Stimulated activated CD8-positive, alpha-beta memory T cell treated with anti-CD3 and anti-CD28 coated beads, Interleukin-4, amount 100 ng/mL, for 4 hours (primary cell): ENCODE data around the gene CTU2.
"Not testable (repeated sequence)": the region's sequence is repeated elsewhere in the genome, so short reads cannot be mapped to it uniquely, and the experiment has no call there.

Experiments
- DNase-seq, 2 donors: peaks; one replicate each; pipeline ENCODE4 v3.0.0-alpha.2; 2020; ENCODE audit warnings: low read depth in 2 of 2, low spot score in 1 of 2

The CTU2 gene

DNA sequence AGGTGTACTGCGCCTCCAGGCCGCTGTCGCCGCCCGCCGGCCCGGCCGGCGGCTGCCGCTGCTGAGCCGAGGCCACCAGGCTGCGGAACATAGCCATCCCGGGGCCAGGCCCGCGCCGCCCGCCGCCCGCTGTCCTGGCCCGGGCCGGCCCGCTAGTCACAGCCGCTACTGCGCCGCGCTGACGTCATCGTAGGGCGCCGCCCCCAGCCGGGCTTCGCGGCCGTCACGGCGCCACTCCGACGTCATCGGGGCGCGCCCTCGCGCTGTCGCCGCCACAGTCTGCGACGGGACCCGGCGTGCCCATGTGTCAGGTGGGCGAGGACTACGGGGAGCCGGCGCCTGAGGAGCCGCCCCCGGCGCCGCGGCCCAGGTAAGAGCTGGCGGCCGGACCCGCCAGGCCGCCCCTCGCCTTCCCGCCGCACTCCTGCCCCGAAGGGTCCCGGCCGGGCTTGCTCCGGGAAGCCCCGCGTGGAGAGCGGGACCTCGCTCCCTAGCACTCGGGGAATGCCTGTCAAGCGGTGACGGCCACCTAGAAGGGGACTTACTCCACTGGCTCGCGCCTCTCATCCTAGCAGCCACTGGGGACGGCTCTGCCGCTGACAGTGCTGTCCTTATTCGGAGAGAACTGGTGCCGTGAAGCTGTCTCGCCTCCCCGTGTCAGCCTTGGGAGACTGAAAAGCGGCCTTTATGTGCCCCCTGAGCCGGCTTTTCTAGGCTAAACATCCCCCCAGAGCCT is at the start of gene CTU2, which contains the start of gene RNF166:
Gene CTU2 (plus strand): TSS at position 275 of the 736 bp plus-strand sequence. CDS start 28 bp downstream, at position 303.
Gene RNF166 (minus strand): TSS at position 180 of the 736 bp plus-strand sequence. CDS start 83 bp downstream, at position 97.
- DNase-seq = peak; percentile 85

DNA sequence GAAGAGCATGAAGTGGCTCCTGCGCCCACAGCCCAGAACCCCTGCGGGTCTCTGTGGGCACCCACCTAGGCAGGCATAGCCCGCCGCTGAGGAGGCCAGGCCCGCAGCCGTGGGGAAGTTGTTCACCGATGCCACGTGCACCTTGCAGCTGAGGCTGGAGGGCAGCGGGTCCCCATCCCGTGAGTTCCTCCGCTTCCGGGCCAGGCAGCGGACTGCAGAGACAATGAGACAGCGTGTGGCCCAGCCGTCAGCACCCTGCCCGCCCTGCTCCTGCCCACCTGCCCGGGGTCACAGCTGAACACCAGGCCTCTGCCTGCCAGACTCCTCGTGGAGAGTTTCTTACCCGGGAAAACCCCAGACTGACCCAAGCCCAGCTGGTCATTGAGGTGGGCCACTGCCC is 48.9 kb upstream of the CTU2 start:
- no peak for DNase-seq

DNA sequence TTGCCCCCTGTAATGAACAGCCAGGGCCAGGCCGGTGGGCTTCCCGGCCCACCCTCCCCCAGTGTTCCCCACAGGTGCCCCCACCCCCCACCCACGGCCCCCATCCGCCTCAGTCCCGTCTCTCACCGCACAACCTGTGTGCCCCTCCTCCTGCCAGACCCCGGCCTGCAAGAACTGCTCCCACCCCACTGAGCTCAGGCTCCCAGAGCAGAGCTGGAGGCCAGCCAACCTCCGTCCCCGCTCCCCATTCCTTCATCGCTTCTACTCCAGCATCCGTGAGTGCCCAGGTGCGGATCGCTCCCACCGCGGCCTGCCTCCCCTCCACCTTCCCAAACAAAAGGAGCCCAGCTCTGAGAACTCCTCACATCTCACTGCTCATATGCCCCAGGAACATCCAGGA is 47.6 kb upstream of the CTU2 start:
- DNase-seq = no peak

DNA sequence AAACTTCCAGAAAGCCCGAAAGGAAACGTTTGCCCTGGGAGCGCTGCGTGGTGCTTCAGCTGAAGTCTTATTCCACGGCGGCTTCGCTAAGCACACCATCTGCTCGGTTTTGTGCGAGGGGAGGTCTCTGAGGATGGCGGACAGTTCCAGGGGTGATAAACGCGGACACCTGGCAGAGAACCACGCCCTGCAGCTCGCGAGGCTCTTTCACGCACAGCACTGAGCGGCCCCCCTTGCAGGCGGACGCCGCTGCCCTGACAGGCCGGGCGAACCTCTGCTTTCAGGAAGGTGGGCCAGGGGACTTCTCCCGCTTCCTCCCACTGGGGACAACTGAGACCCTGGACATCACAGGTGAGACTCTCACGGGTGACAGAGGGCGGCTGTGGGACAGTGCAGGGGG is 47.1 kb upstream of the CTU2 start:
- DNase-seq = no peak

DNA sequence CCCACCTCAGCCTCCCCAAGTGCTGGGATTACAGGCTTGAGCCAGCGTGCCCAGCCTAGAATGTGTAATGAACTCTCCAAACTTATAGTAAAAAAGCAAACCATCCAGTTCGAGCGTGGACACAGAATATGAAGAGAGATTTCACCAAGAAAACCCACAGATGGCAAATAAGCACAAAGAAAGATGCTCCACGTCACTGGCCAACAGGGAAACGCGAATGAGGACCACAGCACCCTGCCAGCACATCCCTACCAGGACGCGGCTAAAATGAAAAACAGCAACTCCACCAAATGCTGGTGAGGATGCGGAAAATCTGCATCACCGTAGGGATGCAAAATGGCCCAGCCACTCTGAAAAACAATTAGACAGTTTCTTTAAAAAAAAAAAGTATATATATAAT is 44.8 kb upstream of the CTU2 start:
- no peak for DNase-seq

DNA sequence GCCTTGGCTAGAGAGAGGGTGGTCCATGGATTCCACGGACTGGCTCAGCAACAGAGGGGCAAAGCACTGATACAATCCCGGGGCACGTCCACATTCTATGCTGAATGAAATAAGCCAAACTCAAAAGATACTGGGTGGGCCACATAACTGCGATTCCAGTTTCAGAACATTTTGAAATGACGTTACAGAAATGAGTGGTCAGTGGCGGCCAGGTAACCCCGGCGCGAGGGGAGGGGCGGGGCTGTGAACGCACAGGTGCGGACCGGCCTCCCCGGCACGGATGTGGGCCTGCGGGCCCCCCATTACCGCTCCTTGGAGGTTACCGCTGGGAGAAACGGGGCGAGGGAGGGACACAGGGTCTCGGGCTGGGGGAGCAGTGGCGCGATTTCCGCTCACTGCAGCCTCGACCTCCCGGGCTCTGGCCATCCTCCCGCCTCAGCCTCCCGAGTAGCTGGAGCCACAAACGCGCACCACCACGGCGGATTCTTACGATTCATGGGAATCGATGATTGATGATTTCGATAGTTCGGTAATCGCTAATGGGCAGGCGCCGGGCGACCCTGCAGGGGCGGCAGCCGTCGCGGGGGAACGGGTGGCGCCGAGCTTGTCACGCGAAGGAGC is 44.0 kb upstream of the CTU2 start:
- no peak for DNase-seq

DNA sequence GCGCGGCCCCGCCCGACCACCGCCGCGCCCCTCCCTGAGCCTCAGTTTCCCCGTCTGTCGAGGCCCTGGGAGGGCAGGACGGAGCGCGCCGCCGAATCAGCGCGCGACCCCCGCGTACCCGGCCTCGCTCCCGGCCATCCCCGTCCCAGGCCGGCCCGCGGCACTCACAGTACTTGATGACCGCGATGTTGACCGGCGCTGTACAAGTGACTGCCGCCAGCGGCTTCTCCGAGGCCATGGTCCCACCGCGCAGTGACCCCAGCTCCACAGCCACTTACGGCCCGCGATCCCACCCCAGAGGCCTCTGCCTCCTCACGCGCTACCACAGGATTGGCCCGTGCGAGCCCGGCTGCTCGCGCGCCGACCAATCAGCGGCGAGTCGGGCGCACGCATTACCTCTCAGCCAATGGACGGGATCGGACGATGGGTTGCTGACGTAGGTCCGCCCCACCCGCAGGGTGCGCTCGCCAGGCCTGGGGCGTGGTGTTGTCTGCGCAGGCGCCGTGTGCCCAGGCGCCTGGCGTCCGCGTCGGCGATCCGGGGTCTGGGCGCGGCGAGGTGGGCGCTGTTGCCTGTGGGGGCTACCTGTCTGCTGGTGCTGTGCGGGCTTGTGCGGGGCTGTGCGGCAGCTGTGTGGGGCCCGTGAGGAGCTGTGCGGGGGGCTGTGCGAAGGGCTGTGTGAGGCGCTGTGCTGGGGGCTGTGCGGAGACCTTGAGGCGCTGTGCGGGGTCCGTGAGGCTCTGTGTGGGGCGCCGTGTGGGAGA is 43.3 kb upstream of the CTU2 start, which contains the start of gene MVD:
Gene MVD (minus strand): TSS at position 249 of the 764 bp plus-strand sequence. CDS start 11 bp downstream, at position 238.
- peak; percentile 86 to 94 for DNase-seq

DNA sequence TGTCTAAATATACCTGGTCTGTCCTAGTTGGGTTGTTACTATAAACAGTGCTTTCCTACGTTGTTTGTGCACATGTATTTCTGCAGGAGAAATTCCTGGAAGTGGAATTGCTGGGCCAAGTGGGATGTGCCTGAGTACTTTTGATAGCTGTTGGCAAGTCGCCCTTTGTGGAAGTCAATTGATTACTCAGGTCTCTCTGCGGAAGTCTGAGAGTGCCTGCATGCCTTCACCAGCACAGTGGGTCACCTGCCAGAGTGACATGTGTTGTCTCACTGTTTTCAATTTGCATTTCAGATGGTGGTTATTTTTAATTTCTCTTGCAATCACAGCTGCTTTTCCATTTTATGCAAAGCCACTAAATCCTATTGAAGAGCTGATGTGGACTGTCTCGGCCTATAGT is 41.2 kb upstream of the CTU2 start:
- no peak for DNase-seq

DNA sequence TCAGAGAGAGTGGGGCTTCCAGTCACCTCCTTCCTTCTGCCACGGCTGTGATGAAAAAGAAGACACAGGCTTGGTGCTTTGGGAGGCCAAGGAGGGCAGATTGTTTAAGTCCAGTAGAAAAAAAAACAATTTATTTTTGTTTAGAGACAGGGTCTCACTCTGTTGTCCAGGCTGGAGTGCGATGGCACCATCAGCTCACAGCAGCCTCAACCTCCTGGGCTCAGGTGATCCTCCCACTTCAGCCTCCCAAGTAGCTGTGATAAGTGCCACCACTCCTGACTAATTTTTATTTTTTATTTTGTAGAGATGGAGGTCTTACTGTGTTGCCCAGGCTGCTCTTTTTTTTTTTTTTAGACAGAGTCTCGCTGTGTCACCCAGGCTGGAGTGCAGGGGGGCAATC is 40.7 kb upstream of the CTU2 start:
- no peak for DNase-seq

DNA sequence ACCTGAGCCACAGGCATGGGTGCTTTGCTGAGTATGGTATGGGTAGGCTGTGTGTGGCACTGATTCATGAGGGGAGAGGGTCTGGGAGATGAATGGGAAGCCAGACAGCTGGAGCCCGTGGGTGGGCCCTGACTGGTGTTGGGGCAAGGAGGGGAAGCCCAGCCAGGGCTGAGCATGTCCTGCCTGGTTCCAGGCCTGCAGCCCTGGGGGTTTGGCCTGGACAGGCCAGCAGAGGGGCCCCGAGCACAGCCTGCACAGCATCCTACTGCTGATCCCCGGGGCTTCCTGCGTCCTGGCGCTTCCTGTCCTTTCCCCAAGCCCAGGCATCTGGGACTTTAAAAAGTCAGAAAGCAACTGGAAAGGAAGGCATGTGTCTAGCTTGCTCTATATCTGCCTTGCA is 38.8 kb upstream of the CTU2 start:
- DNase-seq = no peak

DNA sequence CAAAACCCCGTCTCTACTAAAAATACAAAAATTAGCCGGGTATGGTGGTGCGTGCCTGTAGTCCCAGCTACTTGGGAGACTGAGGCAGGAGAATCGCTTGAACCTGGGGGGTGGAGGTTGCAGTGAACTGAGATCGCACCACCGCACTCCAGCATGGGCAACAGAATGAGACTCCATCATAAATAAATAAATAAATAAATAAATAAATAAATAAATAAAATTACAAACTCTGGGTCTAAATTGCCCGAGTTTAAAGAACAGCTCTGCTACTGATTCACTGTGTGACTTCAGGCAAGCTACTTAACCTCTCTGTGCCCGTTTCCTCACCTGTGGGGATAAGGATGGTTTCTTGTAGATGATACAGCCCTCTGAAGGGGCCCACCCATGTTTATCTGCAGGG is 36.8 kb upstream of the CTU2 start:
- not testable (repeated sequence) for DNase-seq

DNA sequence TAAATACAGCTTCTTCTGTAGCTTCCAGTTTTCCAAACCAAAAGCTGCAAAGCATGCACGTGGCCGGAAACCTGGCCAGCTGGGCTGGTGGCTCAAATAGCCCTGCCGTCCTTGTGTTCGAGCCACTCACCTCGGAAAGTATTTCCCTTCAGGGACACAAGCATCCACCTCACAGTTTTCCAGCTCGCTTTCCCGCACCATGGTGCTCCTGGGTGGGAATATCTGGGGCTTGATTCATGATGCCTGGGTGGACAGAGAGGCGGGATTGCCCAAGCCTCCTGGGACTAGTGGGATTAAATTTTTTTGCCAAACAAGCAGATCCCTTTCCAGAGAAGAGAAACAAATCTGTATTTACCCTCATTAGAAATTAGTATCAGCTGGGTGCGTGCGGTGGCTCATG is 36.3 kb upstream of the CTU2 start:
- no peak for DNase-seq

DNA sequence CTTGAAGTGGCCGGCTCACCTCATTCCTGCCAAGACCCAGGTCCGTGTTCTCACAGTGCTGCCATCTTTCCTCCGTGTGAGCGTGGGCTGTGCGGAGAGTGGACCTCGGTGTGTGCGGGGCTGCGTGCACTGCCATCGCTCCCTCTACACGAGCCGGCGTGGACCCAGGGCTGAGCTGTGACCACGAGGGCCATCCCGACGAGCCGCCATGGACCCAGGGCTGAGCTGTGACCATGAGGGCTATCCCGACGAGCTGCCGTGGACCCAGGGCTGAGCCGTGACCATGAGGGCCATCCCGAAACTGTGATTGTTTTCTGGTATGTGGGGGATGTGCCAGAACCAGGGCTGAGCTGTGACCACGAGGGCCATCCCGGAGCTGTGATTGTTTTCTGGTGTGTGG is 34.5 kb upstream of the CTU2 start:
- no peak for DNase-seq

DNA sequence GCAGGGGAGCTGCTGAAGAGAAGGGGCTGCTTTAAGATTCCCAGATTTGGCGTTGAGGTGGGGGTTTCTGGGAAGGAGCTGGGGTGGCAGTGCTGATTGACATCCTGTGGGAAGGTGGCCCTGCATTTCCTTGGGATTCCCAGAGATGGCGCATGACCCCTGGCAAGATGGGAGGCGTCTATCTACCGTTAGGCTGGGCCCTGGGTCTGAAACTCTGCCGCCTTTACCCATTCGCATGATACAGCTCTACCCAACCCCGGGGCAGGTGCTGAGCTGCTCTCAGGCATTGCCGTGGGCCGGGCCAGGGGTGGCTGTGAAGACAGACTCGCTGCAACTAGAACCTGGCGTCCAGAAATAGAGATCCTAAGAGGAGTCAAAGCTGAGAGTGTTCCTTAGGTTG is 33.5 kb upstream of the CTU2 start:
- DNase-seq = no peak

DNA sequence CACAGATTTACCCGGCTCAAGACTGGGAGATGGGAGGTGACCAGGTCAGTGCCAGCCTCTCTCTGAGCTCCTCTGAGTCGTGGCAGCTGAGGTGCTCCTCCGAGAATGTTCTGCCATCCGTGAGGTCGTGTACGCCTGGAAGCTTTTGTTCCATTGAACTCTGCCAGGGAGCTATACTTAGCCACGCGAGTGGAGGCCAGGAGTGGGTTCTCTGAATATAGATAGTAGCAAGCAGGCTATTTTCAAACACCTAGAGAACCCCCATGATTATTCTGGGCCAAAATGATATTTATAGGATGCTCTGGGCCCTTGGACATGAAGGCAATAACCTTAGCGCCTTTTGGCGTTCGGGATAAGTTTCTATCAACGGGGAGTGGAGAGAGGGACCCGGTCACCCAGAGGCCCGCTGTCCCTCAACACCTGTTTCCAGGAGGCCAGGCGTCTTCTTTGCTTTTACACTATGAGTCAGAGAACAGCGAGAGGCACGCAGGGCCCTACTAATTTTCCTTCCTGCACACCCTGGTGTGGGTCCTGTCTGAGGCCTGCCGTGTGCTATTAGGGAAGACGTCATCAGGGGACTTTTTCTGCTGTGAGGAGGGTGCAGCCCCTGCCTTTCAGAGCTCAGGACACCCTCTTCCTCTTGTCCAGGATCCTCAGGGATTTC is 32.5 kb upstream of the CTU2 start:
- DNase-seq = no peak

DNA sequence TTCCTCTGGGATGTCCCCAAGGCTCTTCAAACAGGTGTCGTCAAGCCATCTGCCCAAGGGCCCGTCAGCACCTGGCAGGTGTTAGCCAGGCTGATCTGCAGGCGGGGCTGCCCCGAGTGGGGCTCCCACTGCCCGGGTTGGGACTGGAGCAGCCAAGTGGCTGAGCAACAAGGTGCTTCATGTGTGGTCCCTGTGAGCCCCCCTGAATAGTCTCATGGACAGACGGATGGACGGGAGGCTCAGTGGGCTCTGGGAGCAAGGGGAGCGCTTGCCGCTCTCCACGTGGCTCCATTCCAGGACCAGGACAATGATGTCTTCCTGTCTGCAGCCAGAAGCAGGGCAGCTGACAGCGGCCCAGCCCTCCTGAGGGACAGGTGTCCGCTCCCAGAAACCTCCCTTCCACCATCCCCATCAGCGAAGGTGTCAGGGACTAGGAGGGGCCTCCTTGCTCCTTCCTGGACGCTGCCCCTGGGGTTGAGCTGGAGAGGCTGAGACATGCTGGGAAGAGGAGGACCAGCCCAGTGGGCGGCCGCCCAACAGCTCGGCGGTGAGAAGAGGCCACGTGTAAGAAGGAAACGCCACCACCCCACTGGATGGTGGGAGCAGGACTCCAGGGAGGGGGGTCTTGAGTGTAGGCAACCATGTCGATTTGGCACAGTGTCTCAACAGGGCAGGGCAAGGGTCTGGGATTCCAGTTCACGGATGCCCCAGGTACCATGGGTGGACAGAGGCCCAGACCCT is 29.6 kb upstream of the CTU2 start:
- DNase-seq = no peak

DNA sequence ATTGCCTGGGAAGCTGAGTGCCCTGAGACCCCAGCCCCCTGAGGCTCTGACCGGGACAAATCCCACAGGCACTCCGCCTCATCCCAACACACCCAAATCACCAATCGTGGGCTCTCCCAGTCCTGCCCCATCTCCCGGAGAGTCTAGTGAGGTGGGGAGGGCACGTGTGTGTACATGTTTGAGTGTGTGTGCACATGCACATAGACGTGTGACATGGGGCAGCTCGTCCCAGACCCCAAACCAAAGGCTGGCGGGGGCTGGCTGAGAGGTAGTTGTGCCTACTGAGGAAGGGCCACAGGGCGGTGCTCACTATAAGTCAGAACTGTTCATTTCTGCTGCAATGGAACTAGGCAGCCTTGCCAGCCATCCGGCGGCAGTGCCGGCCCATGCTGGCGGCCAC is 28.6 kb upstream of the CTU2 start:
- no peak for DNase-seq

DNA sequence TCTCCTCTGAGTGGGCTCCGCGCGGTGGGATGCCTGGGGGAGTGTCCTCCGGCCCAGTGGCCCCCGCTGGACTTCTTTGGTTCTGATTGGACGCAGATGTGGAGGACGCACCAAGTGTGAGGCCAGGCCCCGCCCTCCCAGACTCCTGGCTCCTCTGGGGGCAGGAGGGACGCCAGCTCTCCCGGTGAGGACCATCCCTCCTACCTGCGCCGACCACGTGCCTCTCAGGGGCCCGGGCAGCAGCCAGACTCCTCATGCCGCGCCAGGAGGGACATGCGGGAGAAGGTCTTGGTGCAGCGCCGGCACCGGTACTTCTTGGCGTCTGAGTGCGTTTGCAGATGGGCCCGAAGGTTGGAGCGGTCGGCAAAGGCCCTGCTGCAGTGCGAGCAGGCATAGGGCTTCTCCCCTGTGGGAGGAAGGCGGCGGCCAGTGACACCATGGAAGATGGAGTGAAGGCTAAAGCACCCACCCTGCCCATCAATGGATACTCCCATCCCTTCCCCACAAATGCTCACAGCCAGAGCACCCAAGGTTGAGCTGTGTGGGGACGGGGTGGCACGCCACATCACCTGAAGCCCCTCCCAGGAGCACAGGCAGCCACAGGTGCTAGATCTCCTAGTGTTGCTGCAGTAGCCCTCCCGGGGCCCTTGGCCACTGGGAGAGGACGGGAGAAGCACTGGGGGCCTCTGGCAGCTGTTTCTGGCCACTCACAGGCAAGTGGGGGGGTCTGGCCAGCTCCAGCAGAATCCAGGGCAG is 27.9 kb upstream of the CTU2 start:
- DNase-seq = no peak

DNA sequence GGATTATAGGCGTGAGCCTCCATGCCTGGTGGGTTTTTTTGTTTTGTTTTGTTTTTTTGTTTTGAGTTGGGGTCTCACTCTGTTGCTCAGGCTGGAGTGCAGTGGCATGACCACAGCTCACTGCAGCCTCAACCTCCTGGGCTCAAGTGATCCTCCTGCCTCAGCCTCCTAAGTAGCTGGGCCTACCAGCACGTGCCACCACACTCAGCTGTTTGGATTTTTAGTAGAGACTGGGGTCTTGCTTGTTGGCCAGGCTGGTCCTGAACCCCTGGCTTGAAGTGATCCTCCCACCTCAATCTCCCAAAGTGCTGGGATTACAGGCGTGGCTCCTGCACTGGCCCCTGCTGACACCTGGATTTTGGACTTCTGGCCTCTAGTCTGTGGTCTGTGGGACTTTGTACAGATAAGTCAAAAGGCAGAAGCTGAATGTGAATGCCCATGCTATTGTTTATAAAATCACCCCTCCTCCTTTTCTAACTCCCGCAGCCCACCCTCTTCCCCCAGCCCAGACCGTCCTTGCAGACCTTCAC is 25.7 kb upstream of the CTU2 start:
- DNase-seq = no peak
